K562 (cell line): Measurements from ENCODE around the gene TRAPPC5. TPM values are rescaled to one million over a fixed set of nuclear protein-coding genes. Genes with fewer than 3 reads are reported as not detected.
A peak's percentile ranks its signal among the peaks of the same experiment; 100 is the strongest.

Experiments
- ATAC-seq: fragments of 200-7000 bp; cut with Tn5 transposase; 3 replicates; pipeline ENCODE4 v1.9.1; 2020; ENCODE audit warnings: moderate library complexity
- BruUV-seq: library from RNA; stranded (reverse); fragments of 400-500 nt; replicated peaks from 2 replicates; lab custom pipeline; 2021; lab: Mats Ljungman, UMichigan
- CTCF ChIA-PET: fragments of 300-600 bp; formaldehyde crosslinking; extraction: SDS; loops from one replicate; lab custom pipeline; 2021; ENCODE audit warnings: low intra/inter-chr PET ratio; lab: Yijun Ruan, JAX
- POLR2A ChIA-PET: fragments of 300-600, 350-650 bp; sonication (Branson Sonifier 250); formaldehyde crosslinking; extraction: SDS; loops from one replicate; lab custom pipeline; 2021; ENCODE audit warnings: antibody characterized with exemption, inconsistent platforms; lab: Yijun Ruan, JAX
- DNase-seq, 4 experiments: peaks; one replicate each; pipeline versions ENCODE4 v3.0.0 to v3.0.0-alpha.2; 2011 to 2018; ENCODE audit warnings: low spot score in 3 of 4, mixed read lengths in 3 of 4; ENCODE audit errors: extremely low read depth in 1 of 4
- FAIRE-seq: peaks from 2 replicates; lab custom pipeline; 2011; peaks lifted over from hg19 to GRCh38; lab: Jason Lieb, UNC
- H2AFZ ChIP-seq: 2 replicates; pipeline ENCODE4 v1.6.0; 2011; ENCODE audit warnings: low read depth, low read length, control low read depth, inconsistent platforms
- H3K27ac ChIP-seq: fragments of 200-600 bp; 3 replicates; pipeline ENCODE4 v1.8.0; 2011; ENCODE audit warnings: low read depth, mild to moderate bottlenecking, control low read depth, inconsistent platforms, low read length, moderate library complexity, mixed read lengths; ENCODE audit errors: extremely low read depth
- H3K27me3 ChIP-seq, 2 experiments: fragments of 300-600 bp in 1 of 2; 2 replicates in 1 of 2; 3 replicates in 1 of 2; pipeline versions ENCODE4 v1.6.0 to v1.8.0; 2011; ENCODE audit warnings: inconsistent platforms in 2 of 2, low read length in 2 of 2, mild to moderate bottlenecking in 1 of 2, mixed read lengths in 1 of 2, moderate library complexity in 1 of 2; ENCODE audit not compliant: control insufficient read depth in 2 of 2, insufficient read depth in 2 of 2
- H3K36me3 ChIP-seq: fragments of 300-600 bp; 3 replicates; pipeline ENCODE4 v1.8.0; 2011; ENCODE audit warnings: mild to moderate bottlenecking, low read length, inconsistent platforms; ENCODE audit not compliant: control insufficient read depth, insufficient read depth
- H3K4me1 ChIP-seq, 2 experiments: fragments of 200-600 bp in 1 of 2; replicated peaks in 1 of 2; 2 replicates in 1 of 2; 3 replicates in 1 of 2; pipeline versions ENCODE4 v1.5.1 to v1.8.0; 2011; ENCODE audit warnings: inconsistent platforms in 2 of 2, low read length in 2 of 2, mild to moderate bottlenecking in 1 of 2, mixed read lengths in 1 of 2, moderate library complexity in 1 of 2; ENCODE audit not compliant: control insufficient read depth in 2 of 2, insufficient read depth in 2 of 2
- H3K4me2 ChIP-seq: 2 replicates; pipeline ENCODE4 v1.6.1; 2011; ENCODE audit warnings: low read length, control low read depth, inconsistent platforms, mixed read lengths; ENCODE audit not compliant: insufficient read depth
- H3K4me3 ChIP-seq: fragments of 200-600 bp; sonication (generic), shearing (Covaris generic); 2 replicates; pipeline ENCODE4 v1.5.1; 2016; ENCODE audit warnings: control low read depth, inconsistent platforms
- H3K79me2 ChIP-seq: fragments of 200-600 bp; 3 replicates; pipeline ENCODE4 v1.8.0; 2011; ENCODE audit warnings: low read length, inconsistent platforms; ENCODE audit not compliant: control insufficient read depth, insufficient read depth
- H3K9ac ChIP-seq, 2 experiments: 2 replicates each; pipeline versions ENCODE4 v1.6.0 to v1.6.1; 2011; ENCODE audit warnings: low read depth in 2 of 2, low read length in 2 of 2, control low read depth in 1 of 2, inconsistent platforms in 1 of 2, mild to moderate bottlenecking in 1 of 2, mixed read lengths in 1 of 2; ENCODE audit not compliant: insufficient read depth in 1 of 2
- H3K9me1 ChIP-seq: one replicate; pipeline ENCODE4 v1.6.0; 2011; ENCODE audit warnings: inconsistent platforms, mild to moderate bottlenecking, low read length, moderate library complexity; ENCODE audit not compliant: control insufficient read depth, insufficient read depth
- H3K9me3 ChIP-seq: replicated peaks from 2 replicates; pipeline ENCODE4 v1.5.1; 2011; ENCODE audit warnings: low read depth, low read length, inconsistent platforms; ENCODE audit not compliant: control insufficient read depth, insufficient read depth
- H4K20me1 ChIP-seq: replicated peaks from 2 replicates; pipeline ENCODE4 v1.6.1; 2011; ENCODE audit warnings: low read length, inconsistent platforms, mixed read lengths; ENCODE audit not compliant: control insufficient read depth, insufficient read depth
- CEBPB ChIP-seq: fragments of 450-650 bp; IDR thresholded peaks from 2 replicates; pipeline ENCODE4 v1.6.1; 2016; ENCODE audit warnings: missing genetic modification characterization, missing compliant biosample characterization
- CEBPG ChIP-seq, 3 experiments: fragments of 200-800 bp in 1 of 3; sonication (Bioruptor generic) in 1 of 3; sonication (generic) in 1 of 3; formaldehyde crosslinking in 1 of 3; IDR thresholded peaks in 2 of 3; conservative IDR thresholded peaks in 1 of 3; 2 replicates each; pipeline versions ENCODE4 v1.6.1 to v1.8.0; 2016 to 2022; ENCODE audit warnings: missing compliant biosample characterization in 2 of 3, missing genetic modification characterization in 2 of 3, mild to moderate bottlenecking in 1 of 3, missing genetic modification reagents in 1 of 3
- FOXK1 ChIP-seq: sonication (generic); formaldehyde crosslinking; IDR thresholded peaks from 2 replicates; pipeline ENCODE4 v1.8.0; 2022; ENCODE audit warnings: missing genetic modification reagents, mild to moderate bottlenecking, borderline replicate concordance
- HMG20B ChIP-seq: fragments of 250-450 bp; sonication (Bioruptor Pico); IDR thresholded peaks from 2 replicates; pipeline ENCODE4 v1.5.0; 2021; ENCODE audit warnings: mild to moderate bottlenecking
- SMARCA5 ChIP-seq: fragments of 450-650 bp; IDR thresholded peaks from 2 replicates; pipeline ENCODE4 v1.6.1; 2016
- ZFP36 ChIP-seq: fragments of 150-350 bp; IDR thresholded peaks from 2 replicates; pipeline ENCODE4 v1.6.1; 2018; ENCODE audit warnings: low read length, low read depth; ENCODE audit not compliant: partially characterized antibody
- WGBS: fragments of 100-300 bp; shearing (Covaris generic); methylation state at CpG from one replicate; pipeline ENCODE4 v1.1.6; 2016; ENCODE audit warnings: low coverage, mixed read lengths; ENCODE audit not compliant: insufficient coverage; ENCODE audit errors: missing lambda C conversion rate; 5-methylcytosine and 5-hydroxymethylcytosine counted together
- in situ Hi-C: fragments of 300-500 bp; cut with MboI; formaldehyde crosslinking; loops from 4 replicates; pipeline ENCODE4 v1.15.0; 2018; ENCODE audit warnings: inconsistent platforms, mixed read lengths
- intact Hi-C: fragments of 100-400 bp; cut with micrococcal nuclease; formaldehyde crosslinking; loops from 2 replicates; pipeline ENCODE4 v1.14.2; 2022
- polyA plus RNA-seq, 8 experiments: library from polyadenylated mRNA; depleted of rRNA in 4 of 8; stranded (reverse) in 5 of 8; unstranded in 3 of 8; fragments of >200 nt; fragmentation: Nextera tagmentation in 2 of 8; fragmentation: Illumina TruSeq in 1 of 8; extraction: Ambion mirVana in 2 of 8; extraction: Trizol in 1 of 8; gene quantifications; 2 replicates each; pipeline versions ENCODE4 v1.2.1 to v1.2.3, GENCODE V29; 2011 to 2014; ENCODE audit warnings: inconsistent platforms in 1 of 8, missing spikeins in 1 of 8
- total RNA-seq, 7 experiments: library from RNA; depleted of rRNA in 6 of 7; stranded (reverse); fragments of >200 nt in 6 of 7; fragmentation: Illumina TruSeq in 2 of 7; extraction: Trizol in 2 of 7; gene quantifications; 2 replicates each; pipeline versions ENCODE4 v1.2.1 to v1.2.3, GENCODE V29; 2011 to 2021; ENCODE audit warnings: low replicate concordance in 1 of 7

Gene TRAPPC5
- total and polyA plus RNA-seq, 9 of the 15 experiments (the other 6 are each of a cell fraction or from before 2014, with no cell fraction given) = 2.0 to 76.9 (median 29.3) TPM

DNA sequence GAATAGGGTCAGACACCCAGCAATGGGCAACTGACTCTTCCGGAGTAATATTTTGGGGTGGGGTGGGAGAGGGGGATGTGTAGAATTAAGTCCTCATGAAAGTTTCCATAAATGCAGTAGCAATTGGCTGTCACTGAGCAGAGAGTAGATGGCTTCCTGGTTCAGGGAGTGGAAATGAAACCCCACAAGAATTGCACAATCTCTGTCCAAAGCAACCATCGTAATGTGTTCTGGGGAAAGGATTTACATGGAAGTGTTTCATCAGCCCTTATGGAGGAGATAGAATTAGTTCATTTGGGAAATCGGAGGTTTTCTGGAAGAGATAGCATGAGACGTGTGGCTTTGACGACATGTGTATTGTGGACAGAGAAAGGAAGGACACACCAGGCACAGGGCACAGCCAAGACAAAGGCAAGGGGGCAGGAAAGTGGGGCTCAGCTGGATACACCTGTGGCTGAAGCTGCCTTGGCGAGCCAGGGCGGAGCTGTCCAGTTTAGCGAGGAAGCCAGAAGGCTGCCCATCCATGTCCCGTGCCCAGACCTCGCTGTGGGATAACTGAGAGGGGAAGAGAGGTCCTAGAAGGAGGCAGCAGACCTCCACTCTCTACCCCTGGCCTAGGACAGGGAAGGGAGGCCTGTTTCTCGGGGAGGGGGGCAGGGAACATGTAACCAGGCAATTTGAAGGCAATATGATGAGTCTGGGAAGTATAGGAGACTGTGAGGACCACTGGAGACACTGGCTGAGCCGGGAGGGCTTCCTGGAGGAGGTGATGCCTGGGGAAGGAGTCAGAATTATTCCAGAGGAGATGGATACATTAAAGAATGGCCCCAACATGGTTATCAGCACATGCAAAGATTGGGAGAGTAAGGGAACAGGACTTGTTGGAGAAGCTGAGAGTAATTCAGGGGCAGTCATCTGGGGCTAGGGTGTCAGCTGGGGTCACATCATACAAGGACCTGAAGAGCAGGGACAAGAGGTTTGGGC lies 53.9 kb downstream of the TRAPPC5 start:
- ChIA-PET CTCF (no interaction called here), POLR2A (interaction anchor here (0.5 to 0.8 kb wide), 2 partner anchors 13 to 44 kb away, joined by 3 read pairs; partner anchors contain the start of gene CD209)
- H3K4me2 ChIP-seq = no peak overlapping the region
- TF ChIP-seq CEBPG (CRISPR knock-in tag; IDR thresholded peaks at IDR 0.05) (0 out of 2 replicates have a peak, but pooled peaks have one; percentile 35), CEBPG (tag; conservative IDR thresholded peaks at IDR 0.05 in 1 of 2, IDR thresholded peaks at IDR 0.05 in 1 of 2) (peak; percentile 50 to 89; a peak in 3 of 4 replicates), HMG20B (CRISPR knock-in tag) (no peak), ZFP36 (peak; percentile 82), CEBPB (tag) (peak; percentile 86), FOXK1 (CRISPR knock-in tag) (no peak), SMARCA5 (no peak)
- no peaks in the 10 kb centered on the region for H3K79me2 ChIP-seq
- H3K4me3 ChIP-seq = no peak overlapping the region
- BruUV-seq = no TSS peak
- no peak for FAIRE-seq
- H3K27ac ChIP-seq = no peak overlapping the region
- WGBS = 4% methylated on average over 11 of the region's 12 CpGs
- ATAC-seq = no peak
- H3K27me3 ChIP-seq = peaks cover 10 to 23% of the 10 kb centered on the region in 2 experiments; a peak in 4 of 5 replicates
- no peak for DNase-seq
- no peaks in the 10 kb centered on the region for H3K36me3 ChIP-seq
- peaks cover 0 to 16% of the 10 kb centered on the region in 2 experiments; a peak in 2 of 5 replicates for H3K4me1 ChIP-seq
- 0 out of 2 replicates have a peak, but pooled peaks cover under 1% of the 10 kb centered on the region for H4K20me1 ChIP-seq
- no peaks in the 10 kb centered on the region for H3K9me1 ChIP-seq
- in situ Hi-C loops = no loop called here
- H3K9me3 ChIP-seq = no peaks in the 10 kb centered on the region
- intact Hi-C loops = no loop called here
- H3K9ac ChIP-seq = no peak overlapping the region
- no peak overlapping the region for H2AFZ ChIP-seq
